ENCODE results near the gene CNTNAP1.
"Not testable (repeated sequence)": the region's sequence is repeated elsewhere in the genome, so short reads cannot be mapped to it uniquely, and the experiment has no call there.

Gene CNTNAP1

GRCh38 chr17:42708588-42708987 is 26.3 kb downstream of the CNTNAP1 start:
- H3K9me3 ChIP-seq (ENCODE audit: insufficient read depth, low read depth, low read length) = no peaks in the 10 kb centered on the region
- H3K27me3 ChIP-seq (ENCODE audit: insufficient read depth, low read length) = no peaks in the 10 kb centered on the region
- no peak overlapping the region for H3K4me3 ChIP-seq (ENCODE audit: low read length)
- H3K36me3 ChIP-seq (ENCODE audit: insufficient read depth, low read depth, low read length) = peaks cover 87% of the 10 kb centered on the region
- no peak overlapping the region for H3K27ac ChIP-seq (ENCODE audit: low read length)
- no peaks in the 10 kb centered on the region for H3K4me1 ChIP-seq (ENCODE audit: insufficient read depth, low read length)
- H3K9ac ChIP-seq (ENCODE audit: low read depth, low read length) = no peak overlapping the region

- Histone ChIP-seq H3K4me1 (ENCODE audit: insufficient read depth, low read length) (no peaks in the 10 kb centered on the region), H3K9ac (ENCODE audit: low read depth, low read length) (no peak overlapping the region), H3K4me3 (ENCODE audit: low read length) (no peak overlapping the region), H3K36me3 (ENCODE audit: insufficient read depth, low read depth, low read length) (peaks cover 88% of the 10 kb centered on the region), H3K27ac (ENCODE audit: low read length) (no peak overlapping the region), H3K27me3 (ENCODE audit: insufficient read depth, low read length) (no peaks in the 10 kb centered on the region), H3K9me3 (ENCODE audit: insufficient read depth, low read depth, low read length) (no peaks in the 10 kb centered on the region)
Observed at GRCh38 chr17:42709561-42709960, 27.2 kb downstream of the CNTNAP1 start.

- H3K4me3 ChIP-seq (ENCODE audit: low read length) = no peak overlapping the region
- no peak overlapping the region for H3K9ac ChIP-seq (ENCODE audit: low read depth, low read length)
- peaks cover 68% of the 10 kb centered on the region for H3K36me3 ChIP-seq (ENCODE audit: insufficient read depth, low read depth, low read length)
- no peaks in the 10 kb centered on the region for H3K9me3 ChIP-seq (ENCODE audit: insufficient read depth, low read depth, low read length)
- no peaks in the 10 kb centered on the region for H3K27me3 ChIP-seq (ENCODE audit: insufficient read depth, low read length)
- H3K27ac ChIP-seq (ENCODE audit: low read length) = no peak overlapping the region
- no peaks in the 10 kb centered on the region for H3K4me1 ChIP-seq (ENCODE audit: insufficient read depth, low read length)
Observed at GRCh38 chr17:42720996-42721583, 38.8 kb downstream of the CNTNAP1 start.

GRCh38 chr17:42723636-42724035 is 41.3 kb downstream of the CNTNAP1 start:
- H3K36me3 ChIP-seq (ENCODE audit: insufficient read depth, low read depth, low read length) = peaks cover 55% of the 10 kb centered on the region

GRCh38 chr17:42725143-42725542 is 42.8 kb downstream of the CNTNAP1 start:
- H3K4me3 ChIP-seq (ENCODE audit: low read length) = no peak overlapping the region
- H3K36me3 ChIP-seq (ENCODE audit: insufficient read depth, low read depth, low read length) = peaks cover 48% of the 10 kb centered on the region
- H3K9me3 ChIP-seq (ENCODE audit: insufficient read depth, low read depth, low read length) = no peaks in the 10 kb centered on the region
- H3K4me1 ChIP-seq (ENCODE audit: insufficient read depth, low read length) = no peaks in the 10 kb centered on the region
- H3K9ac ChIP-seq (ENCODE audit: low read depth, low read length) = no peak overlapping the region
- no peak overlapping the region for H3K27ac ChIP-seq (ENCODE audit: low read length)
- H3K27me3 ChIP-seq (ENCODE audit: insufficient read depth, low read length) = no peaks in the 10 kb centered on the region

More at GRCh38 chr17:42723636-42724035, 41.3 kb downstream of the CNTNAP1 start:
- H3K4me1 ChIP-seq (ENCODE audit: insufficient read depth, low read length) = no peaks in the 10 kb centered on the region
- no peak overlapping the region for H3K4me3 ChIP-seq (ENCODE audit: low read length)
- no peaks in the 10 kb centered on the region for H3K27me3 ChIP-seq (ENCODE audit: insufficient read depth, low read length)
- H3K9ac ChIP-seq (ENCODE audit: low read depth, low read length) = no peak overlapping the region
- no peaks in the 10 kb centered on the region for H3K9me3 ChIP-seq (ENCODE audit: insufficient read depth, low read depth, low read length)
- no peak overlapping the region for H3K27ac ChIP-seq (ENCODE audit: low read length)

GRCh38 chr17:42740699-42741098 is 58.4 kb downstream of the CNTNAP1 start:
- Histone ChIP-seq H3K9me3 (ENCODE audit: insufficient read depth, low read depth, low read length) (peaks cover 4% of the 10 kb centered on the region; the same call in 1 of the 2 replicates), H3K27ac (ENCODE audit: low read length) (no peak overlapping the region)

GRCh38 chr17:42742916-42743315 is 60.6 kb downstream of the CNTNAP1 start:
- not testable (repeated sequence) for H3K4me1 ChIP-seq (ENCODE audit: insufficient read depth, low read length); H3K9me3 ChIP-seq (ENCODE audit: insufficient read depth, low read depth, low read length); H3K36me3 ChIP-seq (ENCODE audit: insufficient read depth, low read depth, low read length); H3K9ac ChIP-seq (ENCODE audit: low read depth, low read length); H3K4me3 ChIP-seq (ENCODE audit: low read length); H3K27ac ChIP-seq (ENCODE audit: low read length)
- peaks cover 20% of the 10 kb centered on the region for H3K27me3 ChIP-seq (ENCODE audit: insufficient read depth, low read length)

More at GRCh38 chr17:42740699-42741098, 58.4 kb downstream of the CNTNAP1 start:
- H3K27me3 ChIP-seq (ENCODE audit: insufficient read depth, low read length) = peaks cover 8% of the 10 kb centered on the region
- H3K36me3 ChIP-seq (ENCODE audit: insufficient read depth, low read depth, low read length) = no peaks in the 10 kb centered on the region
- peaks cover 7% of the 10 kb centered on the region; the same call in 1 of the 2 replicates for H3K4me1 ChIP-seq (ENCODE audit: insufficient read depth, low read length)
- H3K9ac ChIP-seq (ENCODE audit: low read depth, low read length) = no peak overlapping the region
- H3K4me3 ChIP-seq (ENCODE audit: low read length) = no peak overlapping the region

- Histone ChIP-seq H3K36me3 (ENCODE audit: insufficient read depth, low read depth, low read length) (no peaks in the 10 kb centered on the region), H3K4me1 (ENCODE audit: insufficient read depth, low read length) (peaks cover 12% of the 10 kb centered on the region), H3K4me3 (ENCODE audit: low read length) (peak overlapping the region; percentile 86), H3K9me3 (ENCODE audit: insufficient read depth, low read depth, low read length) (peaks cover 4% of the 10 kb centered on the region; the same call in 1 of the 2 replicates), H3K27ac (ENCODE audit: low read length) (peak overlapping the region; percentile 88), H3K27me3 (ENCODE audit: insufficient read depth, low read length) (peaks cover 20% of the 10 kb centered on the region), H3K9ac (ENCODE audit: low read depth, low read length) (peak overlapping the region; percentile 84)
Observed at GRCh38 chr17:42743595-42744282, 61.4 kb downstream of the CNTNAP1 start.

- no peaks in the 10 kb centered on the region for H3K36me3 ChIP-seq (ENCODE audit: insufficient read depth, low read depth, low read length)
- peak overlapping the region; percentile 88 for H3K27ac ChIP-seq (ENCODE audit: low read length)
- H3K4me3 ChIP-seq (ENCODE audit: low read length) = peak overlapping the region; percentile 86
- H3K4me1 ChIP-seq (ENCODE audit: insufficient read depth, low read length) = peaks cover 17% of the 10 kb centered on the region
- H3K9me3 ChIP-seq (ENCODE audit: insufficient read depth, low read depth, low read length) = peaks cover 4% of the 10 kb centered on the region; the same call in 1 of the 2 replicates
- H3K9ac ChIP-seq (ENCODE audit: low read depth, low read length) = peak overlapping the region; percentile 84
- peaks cover 25% of the 10 kb centered on the region for H3K27me3 ChIP-seq (ENCODE audit: insufficient read depth, low read length)
Observed at GRCh38 chr17:42744283-42744805, 62.0 kb downstream of the CNTNAP1 start.

GRCh38 chr17:42744806-42745617 is 62.7 kb downstream of the CNTNAP1 start, which contains the start of gene EZH1:
EZH1 (minus strand) TSS chr17:42745040; CDS start chr17:42728941, 16,099 bp downstream.
- Histone ChIP-seq H3K9ac (ENCODE audit: low read depth, low read length) (peak within 1 kb of the TSS; percentile 84), H3K4me3 (ENCODE audit: low read length) (peak within 1 kb of the TSS; percentile 86), H3K36me3 (ENCODE audit: insufficient read depth, low read depth, low read length) (no peaks in the 10 kb centered on the region), H3K27me3 (ENCODE audit: insufficient read depth, low read length) (peaks cover 25% of the 10 kb centered on the region), H3K9me3 (ENCODE audit: insufficient read depth, low read depth, low read length) (peaks cover 4% of the 10 kb centered on the region; the same call in 1 of the 2 replicates), H3K4me1 (ENCODE audit: insufficient read depth, low read length) (peaks cover 17% of the 10 kb centered on the region), H3K27ac (ENCODE audit: low read length) (peak within 1 kb of the TSS; percentile 88)

- Histone ChIP-seq H3K4me1 (ENCODE audit: insufficient read depth, low read length) (peaks cover 17% of the 10 kb centered on the region), H3K27me3 (ENCODE audit: insufficient read depth, low read length) (peaks cover 25% of the 10 kb centered on the region), H3K27ac (ENCODE audit: low read length) (no peak overlapping the region), H3K36me3 (ENCODE audit: insufficient read depth, low read depth, low read length) (no peaks in the 10 kb centered on the region), H3K4me3 (ENCODE audit: low read length) (no peak overlapping the region), H3K9ac (ENCODE audit: low read depth, low read length) (no peak overlapping the region), H3K9me3 (ENCODE audit: insufficient read depth, low read depth, low read length) (peaks cover 4% of the 10 kb centered on the region; the same call in 1 of the 2 replicates)
Observed at GRCh38 chr17:42748202-42748907, 66.0 kb downstream of the CNTNAP1 start.

Measured in iPS-20b (cell line).